Heart right ventricle (tissue), 16 donors: ENCODE results near the gene RYR1. TPM values are rescaled to one million over a fixed set of nuclear protein-coding genes. Genes with fewer than 3 reads are reported as not detected.

Experiments used
- ATAC-seq, 8 donors: fragments of 200-7000 bp; cut with Tn5 transposase; one replicate each; pipeline ENCODE4 v1.9.1; 2020; ENCODE audit warnings: mild to moderate bottlenecking in 8 of 8, moderate library complexity in 8 of 8, moderate number of reproducible peaks in 1 of 8
- DNase-seq, 2 donors: peaks; one replicate each; pipeline ENCODE4 v3.0.0-alpha.2; 2020
- H3K27ac ChIP-seq, 10 donors: fragments of 200-600 bp; sonication (generic) in 2 of 10; one replicate each; pipeline versions ENCODE4 v1.5.0 to v1.8.0; 2020 to 2022; ENCODE audit warnings: mild to moderate bottlenecking in 3 of 10
- H3K27me3 ChIP-seq, 7 donors: fragments of 200-600 bp; one replicate each; pipeline ENCODE4 v1.8.0; 2021 to 2022; ENCODE audit warnings: mild to moderate bottlenecking in 2 of 7
- H3K36me3 ChIP-seq, 9 donors: fragments of 200-600 bp; sonication (generic) in 1 of 9; one replicate each; pipeline versions ENCODE4 v1.5.0 to v1.8.0; 2020 to 2022; ENCODE audit warnings: mild to moderate bottlenecking in 2 of 9
- H3K4me1 ChIP-seq, 9 donors: fragments of 200-600 bp; sonication (generic) in 1 of 9; one replicate each; pipeline versions ENCODE4 v1.5.0 to v1.8.0; 2020 to 2022; ENCODE audit warnings: mild to moderate bottlenecking in 4 of 9
- H3K4me3 ChIP-seq, 10 donors: fragments of 200-600 bp; sonication (generic) in 2 of 10; one replicate each; pipeline versions ENCODE4 v1.5.0 to v1.8.0; 2020 to 2022; ENCODE audit warnings: mild to moderate bottlenecking in 7 of 10, moderate library complexity in 2 of 10
- H3K9me3 ChIP-seq, 11 donors: fragments of 200-600 bp in 10 of 11; sonication (generic) in 2 of 11; one replicate each; pipeline versions ENCODE4 v1.5.0 to v1.8.0; 2013 to 2022; ENCODE audit warnings: mild to moderate bottlenecking in 2 of 11, control low read depth in 1 of 11, moderate library complexity in 1 of 11
- CTCF ChIP-seq, 9 donors: fragments of 200-600 bp; sonication (generic) in 2 of 9; IDR thresholded peaks; one replicate each; pipeline versions ENCODE4 v1.5.0 to v1.8.0; 2021 to 2022; ENCODE audit warnings: antibody characterized with exemption in 9 of 9, mild to moderate bottlenecking in 5 of 9, moderate library complexity in 1 of 9
- WGBS, 2 donors: extraction: QIAGEN DNeasy Blood & Tissue Kit; methylation state at CpG; one replicate each; pipeline ENCODE4 v1.1.7; 2013; ENCODE audit warnings: inconsistent platforms in 1 of 2; 5-methylcytosine and 5-hydroxymethylcytosine counted together
- intact Hi-C, 10 donors: fragments of 100-400 bp; cut with DNase I; formaldehyde crosslinking; loops; one replicate each; pipeline versions ENCODE4 v1.11.1 to v1.14.2; 2022
- polyA plus RNA-seq, 2 donors: library from polyadenylated mRNA; stranded (reverse); fragments of 200-250 nt; gene quantifications; one replicate each; pipeline ENCODE4 v1.2.3, GENCODE V29; 2013
- total RNA-seq, 10 donors: library from RNA; stranded (reverse); fragmentation: NEBNext Ultra II Directional in 3 of 10; extraction: Animal tissue kit (Norgen Biotek cat#: 25700) in 3 of 10; gene quantifications; one replicate each; pipeline versions ENCODE4 v1.2.1 to v1.2.4, GENCODE V29; 2021 to 2023
- donor health status: Arrhythmogenic right ventricular cardiomyopathy.
- donor health status: ischemic (EF 13 %, LVEDD 7.1; RV severe dilation, severe dysfunction).
- donor health status: healthy with polysubstance abuse.
- donor health status: DM: no; HTN: yes; CAD: no.
- donor health status: DM: no; HTN: no; CAD: no.
- donor health status: ischemic (EF 25% LVEDD 6.9; RV normal size, moderate dysfunction).
- donor health status: ischemic (EF 25% LVEDD 5.7; RV mildly dilated, moderate dysfunction).
- donor health status: healthy.
- donor health status: DM: yes; HTN: yes; CAD: no.
- donor health status: Ischemic cardiomyopathy.
- donor health status: ischemic (EF 35%, LVEDD 5.7; RV mildly dilated, moderate dysfunction).
- donor health status: nonischemic (EF 11% LVEDD 7.7; RV severe dilation, severe dysfunction).
- donor health status: DM: yes; HTN: yes; CAD: no.
- donor health status: PGD.
- donor health status: ischemic (EF 29% LVEDD 5.4; RV normal size, mild dysfunction).
- donor health status: nonischemic (EF 23%, LVEDD 6.1; RV moderate dilation, normal function).

The RYR1 gene
- total and polyA plus RNA-seq, 12 donors = 0.20 to 1.7 (median 0.74) TPM

DNA sequence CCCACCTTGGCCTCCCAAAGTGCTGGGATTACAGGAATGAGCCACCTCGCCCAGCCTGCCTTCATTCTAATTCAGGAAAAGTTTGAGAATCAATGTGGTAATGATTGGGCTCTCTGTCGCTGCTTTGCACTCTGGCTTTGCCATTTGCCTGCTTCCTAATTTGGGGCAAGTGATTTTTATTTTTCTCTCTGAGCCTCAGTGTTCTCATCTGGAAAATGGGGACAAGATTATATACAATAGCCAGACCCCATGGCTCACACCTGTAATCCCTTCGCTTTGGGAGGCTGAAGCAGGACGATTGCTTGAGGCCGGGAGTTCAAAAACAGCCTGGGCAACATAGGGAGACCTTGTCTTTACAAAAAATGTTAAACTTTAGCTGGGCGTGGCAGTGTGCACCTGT is 3.8 kb downstream of the RYR1 start:
- H3K9me3 ChIP-seq = no peaks in the 10 kb centered on the region
- 88 to 90% methylated on average over 6 of the region's 6 CpGs for WGBS, 2 donors
- H3K36me3 ChIP-seq = no peaks in the 10 kb centered on the region
- H3K4me3 ChIP-seq = no peak overlapping the region
- peaks cover 0 to 12% (median 0%) of the 10 kb centered on the region in 9 donors for H3K4me1 ChIP-seq
- TF ChIP-seq CTCF (IDR thresholded peaks at IDR 0.05) = no peak
- H3K27ac ChIP-seq = no peak overlapping the region
- intact Hi-C loops = no loop called here
- DNase-seq (no peak), ATAC-seq (no peak)
- peaks cover 6 to 63% (median 42%) of the 10 kb centered on the region in 7 donors for H3K27me3 ChIP-seq

DNA sequence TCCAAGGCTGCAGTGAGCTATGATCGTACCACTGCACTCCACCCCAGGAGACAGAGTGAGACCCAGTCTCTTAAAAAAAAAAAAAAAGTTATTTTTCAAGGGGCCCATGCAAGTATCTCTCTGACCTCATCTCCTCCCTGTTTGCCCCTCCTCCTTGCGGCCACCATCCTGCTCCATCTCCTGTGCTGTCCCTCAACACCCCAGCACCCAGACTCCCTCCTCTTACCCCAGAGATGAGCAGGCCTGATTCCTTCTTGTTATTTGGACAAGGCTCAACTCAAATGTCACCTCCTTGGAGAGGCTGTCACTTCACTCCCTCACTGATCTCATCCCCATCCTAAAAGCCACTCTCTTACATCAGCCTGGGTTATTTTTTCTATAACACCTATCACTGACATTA is 4.4 kb downstream of the RYR1 start:
- H3K36me3 ChIP-seq = no peaks in the 10 kb centered on the region
- intact Hi-C loops = no loop called here
- H3K27ac ChIP-seq = no peak overlapping the region
- 78 to 82% methylated on average over 2 of the region's 2 CpGs for WGBS, 2 donors
- H3K4me3 ChIP-seq = no peak overlapping the region
- peaks cover 0 to 12% (median 0%) of the 10 kb centered on the region in 9 donors for H3K4me1 ChIP-seq
- no peak for TF ChIP-seq CTCF (IDR thresholded peaks at IDR 0.05)
- ATAC-seq (no peak), DNase-seq (no peak)
- H3K9me3 ChIP-seq = no peaks in the 10 kb centered on the region
- H3K27me3 ChIP-seq = peaks cover 4 to 57% (median 41%) of the 10 kb centered on the region in 7 donors

- Histone ChIP-seq H3K4me1 (no peaks in the 10 kb centered on the region), H3K4me3 (no peak overlapping the region), H3K27ac (no peak overlapping the region), H3K27me3 (peaks cover 0 to 30% (median 15%) of the 10 kb centered on the region in 7 donors), H3K36me3 (no peaks in the 10 kb centered on the region), H3K9me3 (no peaks in the 10 kb centered on the region)
- intact Hi-C loops = no loop called here
- no peak for ATAC-seq
- no peak for DNase-seq
- TF ChIP-seq CTCF (IDR thresholded peaks at IDR 0.05) = no peak
- WGBS, 2 donors = 75 to 76% methylated on average over 14 of the region's 14 CpGs
Measured at GRCh38 chr19:38440592-38440991, 7.1 kb downstream of the RYR1 start.

DNA sequence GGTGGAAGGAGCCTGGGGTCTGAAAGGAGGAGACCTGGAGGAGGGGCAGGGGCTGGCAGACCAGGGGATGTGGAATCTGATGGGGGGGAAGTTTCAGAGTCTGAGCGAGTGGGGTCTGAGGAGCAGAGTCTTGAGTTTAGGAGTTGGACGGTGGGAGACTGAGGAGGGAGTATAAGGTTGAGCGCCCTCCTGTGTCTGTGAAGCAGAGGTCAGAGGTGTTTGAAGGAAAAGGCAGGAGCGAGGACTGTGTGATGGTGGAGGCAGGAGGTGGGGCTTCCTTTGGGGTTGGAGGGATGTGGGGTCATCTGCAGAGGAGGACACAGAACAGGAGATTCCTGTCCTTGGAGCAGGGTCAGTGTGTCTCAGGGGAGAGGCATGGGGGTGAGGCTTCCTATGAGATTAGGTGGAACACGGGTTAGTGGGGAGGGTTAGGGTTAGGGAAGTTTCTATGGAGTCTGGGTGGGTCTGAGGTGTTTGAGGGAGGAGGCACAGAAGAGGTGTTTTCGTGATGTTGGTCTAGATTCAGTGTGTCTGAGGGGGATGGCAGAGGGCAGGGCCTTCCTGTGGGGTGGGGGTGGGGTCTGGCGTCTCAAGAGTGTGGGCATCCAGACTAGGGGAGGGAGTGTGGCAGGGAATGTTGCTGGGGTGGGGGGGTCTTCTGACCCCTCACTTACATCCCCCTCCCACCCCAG is 8.3 kb downstream of the RYR1 start:
- Histone ChIP-seq H3K9me3 (no peaks in the 10 kb centered on the region), H3K4me3 (no peak overlapping the region), H3K27ac (no peak overlapping the region), H3K36me3 (no peaks in the 10 kb centered on the region), H3K27me3 (peaks cover 0 to 22% (median 6%) of the 10 kb centered on the region in 7 donors), H3K4me1 (no peaks in the 10 kb centered on the region)
- ATAC-seq (peak in 1 of 8 donors; percentile 44), DNase-seq (no peak)
- TF ChIP-seq CTCF (IDR thresholded peaks at IDR 0.05) = no peak
- intact Hi-C loops = no loop called here
- 29 to 38% methylated on average over 6 to 7 of the region's 7 CpGs for WGBS, 2 donors
